KMS-11 (cell line): ENCODE results near the gene GALNT9.

Source experiments
- H2AFZ ChIP-seq: fragments of 200-600 bp; sonication (generic); 2 replicates; pipeline ENCODE4 v1.6.1; 2016; ENCODE audit warnings: antibody characterized with exemption, mixed run types, low read depth
- H3K27ac ChIP-seq: fragments of 200-600 bp; sonication (generic); 2 replicates; pipeline ENCODE4 v1.6.1; 2016; ENCODE audit warnings: mild to moderate bottlenecking, mixed run types
- H3K27me3 ChIP-seq: fragments of 200-600 bp; sonication (generic); 2 replicates; pipeline ENCODE4 v1.6.1; 2017; ENCODE audit warnings: mild to moderate bottlenecking, low read depth, mixed run types, moderate library complexity; ENCODE audit not compliant: insufficient read depth
- H3K36me3 ChIP-seq: fragments of 200-600 bp; sonication (generic); 2 replicates; pipeline ENCODE4 v1.6.1; 2017; ENCODE audit warnings: mild to moderate bottlenecking, mixed run types; ENCODE audit not compliant: insufficient read depth
- H3K4me1 ChIP-seq: fragments of 200-600 bp; sonication (generic); 2 replicates; pipeline ENCODE4 v1.6.1; 2016; ENCODE audit warnings: mild to moderate bottlenecking, low read depth, mixed run types; ENCODE audit not compliant: poor library complexity, severe bottlenecking
- H3K4me2 ChIP-seq: fragments of 200-600 bp; sonication (generic); 2 replicates; pipeline ENCODE4 v1.7.0; 2016; ENCODE audit warnings: mild to moderate bottlenecking, mixed run types
- H3K4me3 ChIP-seq: fragments of 200-600 bp; sonication (generic); IDR thresholded peaks from 2 replicates; pipeline ENCODE4 v1.6.1; 2017; ENCODE audit warnings: low read depth, low read length, mixed read lengths; ENCODE audit not compliant: insufficient read depth
- H3K79me2 ChIP-seq: fragments of 200-600 bp; sonication (generic); 2 replicates; pipeline ENCODE4 v1.6.1; 2016; ENCODE audit warnings: low read depth, mixed run types; ENCODE audit not compliant: insufficient read depth
- H3K9ac ChIP-seq: fragments of 200-600 bp; sonication (generic); 2 replicates; pipeline ENCODE4 v1.6.1; 2016; ENCODE audit warnings: mild to moderate bottlenecking, mixed run types
- H4K20me1 ChIP-seq: fragments of 200-600 bp; sonication (generic); 2 replicates; pipeline ENCODE4 v1.6.1; 2016; ENCODE audit warnings: mild to moderate bottlenecking, mixed run types; ENCODE audit not compliant: insufficient read depth
- CTCF ChIP-seq: fragments of 200-600 bp; sonication (generic); conservative IDR thresholded peaks from 2 replicates; pipeline ENCODE4 v1.6.1; 2017; ENCODE audit warnings: low read depth, mild to moderate bottlenecking, antibody characterized with exemption, low read length, moderate library complexity, mixed read lengths

GALNT9 gene

GRCh38 chr12:132187646-132188450, 141.5 kb downstream of the GALNT9 start:
- Histone ChIP-seq H3K36me3 (no peaks in the 10 kb centered on the region), H3K9ac (no peak overlapping the region), H3K27ac (no peak overlapping the region), H3K27me3 (peaks cover 10% of the 10 kb centered on the region; the same call in 1 of the 2 replicates), H3K4me2 (no peak overlapping the region), H3K4me1 (no peaks in the 10 kb centered on the region), H3K79me2 (no peaks in the 10 kb centered on the region), H3K4me3 (no peak overlapping the region), H2AFZ (no peak overlapping the region), H4K20me1 (no peaks in the 10 kb centered on the region)
- TF ChIP-seq CTCF = no peak

GRCh38 chr12:132186857-132187620, 142.3 kb downstream of the GALNT9 start:
- no peak overlapping the region for H2AFZ ChIP-seq
- peaks cover 10% of the 10 kb centered on the region; the same call in 1 of the 2 replicates for H3K27me3 ChIP-seq
- TF ChIP-seq CTCF = no peak
- H3K27ac ChIP-seq = no peak overlapping the region
- H3K9ac ChIP-seq = no peak overlapping the region
- H3K79me2 ChIP-seq = no peaks in the 10 kb centered on the region
- no peak overlapping the region for H3K4me2 ChIP-seq
- no peaks in the 10 kb centered on the region for H3K36me3 ChIP-seq
- no peaks in the 10 kb centered on the region for H4K20me1 ChIP-seq
- no peak overlapping the region for H3K4me3 ChIP-seq
- H3K4me1 ChIP-seq = no peaks in the 10 kb centered on the region

GRCh38 chr12:132186208-132186856, 143.1 kb downstream of the GALNT9 start:
- no peaks in the 10 kb centered on the region for H3K36me3 ChIP-seq
- no peak overlapping the region for H3K4me3 ChIP-seq
- H3K4me1 ChIP-seq = no peaks in the 10 kb centered on the region
- no peaks in the 10 kb centered on the region for H4K20me1 ChIP-seq
- H3K27ac ChIP-seq = no peak overlapping the region
- H3K9ac ChIP-seq = no peak overlapping the region
- no peak for TF ChIP-seq CTCF
- peaks cover 10% of the 10 kb centered on the region; the same call in 1 of the 2 replicates for H3K27me3 ChIP-seq
- no peaks in the 10 kb centered on the region for H3K79me2 ChIP-seq
- no peak overlapping the region for H2AFZ ChIP-seq
- H3K4me2 ChIP-seq = no peak overlapping the region

GRCh38 chr12:132185705-132186104, 143.7 kb downstream of the GALNT9 start:
- Histone ChIP-seq H3K4me2 (no peak overlapping the region), H3K36me3 (no peaks in the 10 kb centered on the region), H3K4me3 (no peak overlapping the region), H3K79me2 (no peaks in the 10 kb centered on the region), H3K4me1 (no peaks in the 10 kb centered on the region), H3K27me3 (peaks cover 10% of the 10 kb centered on the region; the same call in 1 of the 2 replicates), H4K20me1 (no peaks in the 10 kb centered on the region), H2AFZ (no peak overlapping the region), H3K27ac (no peak overlapping the region), H3K9ac (no peak overlapping the region)
- TF ChIP-seq CTCF = no peak
